HG02588 (cell line): Measurements from ENCODE around the gene CCDC188.

ENCODE experiments used
- ATAC-seq: cut with Tn5 transposase; IDR thresholded peaks from one replicate; pipeline ENCODE4 v1.9.1; 2021; ENCODE audit warnings: mild to moderate bottlenecking, moderate library complexity; ENCODE audit not compliant: unreplicated experiment

CCDC188 gene

GRCh38 chr22:20135806-20136602 is 14.9 kb downstream of the CCDC188 start:
- no peak for ATAC-seq

GRCh38 chr22:20135265-20135664 is 15.6 kb downstream of the CCDC188 start:
- no peak for ATAC-seq

- ATAC-seq: no peak
Measured at GRCh38 chr22:20133930-20134549, 16.8 kb downstream of the CCDC188 start.

DNA sequence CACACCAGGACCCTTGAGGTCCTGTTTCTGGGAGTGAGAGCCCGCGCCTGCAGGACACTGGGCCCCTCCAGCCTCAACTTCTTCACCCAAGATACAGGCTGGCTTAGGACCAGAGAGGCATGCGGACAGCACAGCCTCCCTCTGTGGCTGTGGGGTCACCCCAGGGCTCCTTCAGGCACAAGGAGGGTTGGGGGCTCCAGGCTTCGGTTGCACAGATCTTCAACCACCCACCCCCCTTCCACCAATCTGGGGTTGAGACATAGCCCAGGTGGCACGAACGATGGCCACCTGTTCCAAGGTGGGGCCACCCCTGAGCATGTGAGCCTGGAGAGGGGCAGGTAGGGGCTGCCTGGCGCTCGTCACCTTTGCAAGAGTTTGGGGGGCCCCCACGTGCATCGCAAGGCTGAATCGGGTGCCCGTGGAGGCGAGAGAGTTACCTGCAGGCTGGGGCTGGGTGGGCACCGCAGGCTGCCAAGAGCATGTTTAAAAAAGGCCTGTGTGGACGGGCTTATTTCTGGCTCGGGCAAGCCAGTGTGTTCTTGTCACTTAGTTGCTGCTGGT is 18.1 kb downstream of the CCDC188 start:
- ATAC-seq: no peak

- ATAC-seq: peak; percentile 7
Measured at GRCh38 chr22:20131859-20132685, 18.8 kb downstream of the CCDC188 start.

DNA sequence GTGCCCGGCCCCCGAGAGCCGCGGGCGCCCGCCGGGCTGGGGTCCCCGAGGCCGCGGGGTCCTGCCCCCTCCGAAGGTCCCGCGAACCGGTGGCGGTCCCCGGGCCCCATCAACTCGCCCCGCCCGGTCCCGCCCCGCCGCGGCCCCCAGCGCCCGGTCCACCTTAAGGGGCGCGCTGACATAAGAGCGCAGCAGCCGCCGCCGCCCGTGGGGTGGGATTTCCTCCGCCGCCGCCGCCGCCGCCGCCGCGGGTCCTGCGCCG is 19.3 kb downstream of the CCDC188 start, which contains the start of gene ZDHHC8:
ZDHHC8 (plus strand) TSS at position 208 of the 262 bp plus-strand sequence. CDS start 144 bp downstream, outside the sequence.
- ATAC-seq: peak; percentile 47

GRCh38 chr22:20130731-20131596 is 19.9 kb downstream of the CCDC188 start:
- peak; percentile 53 for ATAC-seq

GRCh38 chr22:20130319-20130718 is 20.5 kb downstream of the CCDC188 start:
- ATAC-seq: no peak

DNA sequence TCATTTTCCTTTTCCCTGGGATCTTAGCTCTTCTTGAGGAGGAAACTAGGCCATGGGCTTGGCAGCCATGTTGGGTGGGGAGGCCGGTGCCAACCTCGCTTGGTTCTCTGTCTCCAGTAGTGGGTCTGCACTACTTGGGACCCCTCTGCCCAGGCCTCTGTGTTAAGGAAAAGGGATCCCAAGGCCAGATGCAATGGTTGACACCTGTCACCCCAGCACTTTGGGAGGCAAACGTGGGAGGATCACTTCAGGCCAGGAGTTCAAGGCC is 21.2 kb downstream of the CCDC188 start:
- ATAC-seq: no peak

DNA sequence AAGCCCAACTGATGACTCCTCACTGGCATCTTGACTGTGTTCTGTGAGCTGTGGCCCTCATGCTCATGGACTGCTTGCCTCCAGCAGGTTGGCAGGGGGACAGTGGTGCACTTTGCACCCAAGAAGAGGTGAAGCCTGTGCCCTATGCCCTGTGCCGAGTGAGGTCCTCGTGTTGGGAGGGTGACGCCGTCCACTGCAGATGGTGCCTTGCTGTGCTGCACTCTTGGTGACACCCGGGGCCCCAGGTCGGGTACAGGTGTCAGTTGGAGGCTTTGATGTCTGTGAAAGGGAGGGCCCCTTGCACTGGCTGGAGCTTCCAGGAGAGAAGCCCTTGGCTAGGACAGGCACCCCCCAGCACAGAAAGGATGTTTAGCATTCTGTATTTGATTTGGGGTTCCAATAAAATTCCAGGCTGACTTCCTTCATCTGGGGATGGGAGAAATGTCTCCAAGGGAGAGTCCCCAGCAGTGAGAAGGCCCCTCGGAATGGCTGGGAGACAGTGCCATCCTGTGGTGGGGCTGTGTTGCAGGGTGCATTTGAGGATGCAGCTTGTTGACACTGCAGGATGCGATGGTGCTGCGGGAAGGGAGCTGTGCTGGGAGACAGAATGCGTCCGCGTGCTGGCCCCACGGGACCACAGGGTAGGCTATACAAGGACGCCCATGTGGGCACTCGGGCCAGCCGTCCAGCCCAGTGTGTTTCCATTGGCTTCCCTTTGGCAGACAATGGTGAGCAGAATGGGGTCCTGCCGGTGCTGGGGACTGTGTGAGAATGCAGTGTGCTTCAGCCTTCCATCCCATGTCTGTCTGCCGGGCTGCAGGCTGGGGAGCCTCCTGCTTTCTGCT is 21.7 kb downstream of the CCDC188 start:
- no peak for ATAC-seq

DNA sequence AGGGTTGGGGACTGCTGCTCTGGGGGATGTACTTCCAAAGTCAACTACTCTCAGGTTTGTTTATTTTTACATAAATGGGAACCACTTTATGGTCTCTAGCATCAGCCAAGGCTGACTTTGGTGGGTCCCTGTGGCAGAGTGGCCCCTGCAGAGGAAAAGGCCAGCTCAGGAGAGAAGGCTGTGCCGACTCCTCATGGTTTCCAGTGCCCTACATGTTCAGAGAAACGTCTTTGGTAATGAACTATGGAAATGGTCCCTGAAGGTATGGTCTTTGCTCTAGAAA is 22.3 kb downstream of the CCDC188 start:
- ATAC-seq: no peak

GRCh38 chr22:20127869-20128618 is 22.8 kb downstream of the CCDC188 start:
- no peak for ATAC-seq

DNA sequence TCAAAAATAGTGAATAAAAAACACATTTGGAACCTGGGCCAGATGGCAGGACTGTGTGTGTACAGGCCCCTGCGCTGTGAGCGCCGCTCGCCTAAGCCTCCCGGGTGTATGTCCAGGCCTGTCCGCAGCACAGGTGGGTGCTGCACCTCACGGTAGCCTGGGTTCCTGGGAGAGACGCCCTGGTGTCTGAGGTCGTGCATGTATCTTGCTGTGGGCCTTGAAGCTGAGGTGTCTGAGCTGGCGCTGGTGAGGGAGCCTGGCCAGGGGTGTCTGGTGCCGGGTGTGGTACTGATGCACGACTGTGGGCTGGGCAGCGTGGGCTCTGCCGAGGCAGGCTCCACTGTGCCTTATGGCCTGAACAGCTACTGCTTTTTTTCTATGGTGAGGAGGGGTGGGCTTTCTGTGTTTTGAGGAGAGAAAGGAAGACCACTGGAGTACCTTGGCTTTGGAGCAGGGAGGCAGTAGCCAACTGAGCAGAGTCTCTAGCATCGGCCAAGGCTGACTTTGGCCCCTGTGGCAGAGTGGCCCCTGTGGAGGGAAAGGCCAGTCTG is 23.5 kb downstream of the CCDC188 start:
- no peak for ATAC-seq

- no peak for ATAC-seq
Measured at GRCh38 chr22:20126284-20127029, 24.4 kb downstream of the CCDC188 start.

DNA sequence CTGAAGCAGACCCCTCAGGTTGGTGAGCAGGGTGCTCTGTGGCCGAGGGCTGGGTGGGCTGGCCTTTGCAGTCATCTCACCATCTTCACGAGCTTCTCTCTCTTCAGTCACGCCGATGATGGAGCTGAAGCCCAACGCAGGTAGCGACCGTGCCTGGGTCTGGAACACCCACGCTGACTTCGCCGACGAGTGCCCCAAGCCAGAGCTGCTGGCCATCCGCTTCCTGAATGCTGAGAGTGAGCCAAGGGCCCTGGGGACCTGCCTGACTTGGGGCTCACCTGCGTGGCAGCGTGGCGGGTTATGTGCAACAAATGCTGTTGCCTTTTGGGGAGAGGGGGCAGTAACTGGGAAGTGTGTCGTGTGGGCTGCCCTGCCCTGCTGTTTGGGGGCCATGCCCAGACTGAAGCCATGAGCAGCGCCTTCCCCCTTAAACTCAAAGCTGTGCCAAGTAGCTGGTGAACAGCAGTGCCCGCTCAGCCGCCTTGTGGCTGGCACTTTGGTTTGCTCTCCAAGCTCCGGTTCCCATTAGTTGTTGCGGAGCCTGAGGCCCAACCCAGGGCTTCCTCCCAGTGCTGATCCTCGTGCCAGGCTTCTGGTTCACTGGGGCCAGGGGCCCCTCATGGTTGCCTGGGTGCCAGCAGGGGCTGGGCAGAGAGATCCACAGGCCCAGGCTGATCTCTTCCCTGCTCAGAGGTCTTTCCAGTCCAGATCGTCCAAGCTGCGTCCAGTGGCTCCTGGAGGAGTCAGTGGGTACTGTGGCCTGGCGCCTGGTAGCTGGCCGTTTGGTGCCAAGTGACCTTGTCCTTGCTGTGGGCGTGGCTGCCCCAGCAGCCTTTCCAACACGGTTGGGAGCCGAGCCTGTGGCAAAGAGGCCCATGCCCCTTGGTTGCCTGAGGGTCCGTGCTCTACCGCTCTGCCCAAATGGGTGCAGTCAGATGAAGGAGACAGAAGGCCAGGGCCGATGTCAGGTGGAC is 25.4 kb downstream of the CCDC188 start:
- ATAC-seq: no peak

GRCh38 chr22:20124083-20124787 is 26.6 kb downstream of the CCDC188 start:
- no peak for ATAC-seq
